Measurements from ENCODE around the gene ITGB3.

DNA sequence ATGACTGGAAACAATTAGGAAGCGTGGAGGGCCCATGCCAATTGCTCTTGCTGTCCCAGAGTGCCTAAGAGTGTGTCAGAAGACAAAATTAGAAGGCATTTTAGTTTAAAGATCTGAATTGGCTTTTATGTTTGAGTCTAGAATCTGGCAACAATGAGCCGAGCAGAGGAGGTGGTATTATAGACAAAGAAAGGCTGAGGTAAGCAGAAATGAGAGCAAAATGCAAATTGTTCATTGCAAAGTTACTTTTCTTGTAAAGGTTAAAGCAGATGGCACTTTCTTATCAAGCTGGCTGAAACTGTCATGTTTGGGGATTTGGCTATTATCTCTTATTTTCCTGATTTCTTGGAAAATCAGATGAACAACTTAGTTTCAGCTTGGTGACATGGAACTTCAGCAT, 41.2 kb upstream of the ITGB3 start:
- TF ChIP-seq POLR2A (IDR thresholded peaks at IDR 0.05): no peak
- TF ChIP-seq, protein P1, sequence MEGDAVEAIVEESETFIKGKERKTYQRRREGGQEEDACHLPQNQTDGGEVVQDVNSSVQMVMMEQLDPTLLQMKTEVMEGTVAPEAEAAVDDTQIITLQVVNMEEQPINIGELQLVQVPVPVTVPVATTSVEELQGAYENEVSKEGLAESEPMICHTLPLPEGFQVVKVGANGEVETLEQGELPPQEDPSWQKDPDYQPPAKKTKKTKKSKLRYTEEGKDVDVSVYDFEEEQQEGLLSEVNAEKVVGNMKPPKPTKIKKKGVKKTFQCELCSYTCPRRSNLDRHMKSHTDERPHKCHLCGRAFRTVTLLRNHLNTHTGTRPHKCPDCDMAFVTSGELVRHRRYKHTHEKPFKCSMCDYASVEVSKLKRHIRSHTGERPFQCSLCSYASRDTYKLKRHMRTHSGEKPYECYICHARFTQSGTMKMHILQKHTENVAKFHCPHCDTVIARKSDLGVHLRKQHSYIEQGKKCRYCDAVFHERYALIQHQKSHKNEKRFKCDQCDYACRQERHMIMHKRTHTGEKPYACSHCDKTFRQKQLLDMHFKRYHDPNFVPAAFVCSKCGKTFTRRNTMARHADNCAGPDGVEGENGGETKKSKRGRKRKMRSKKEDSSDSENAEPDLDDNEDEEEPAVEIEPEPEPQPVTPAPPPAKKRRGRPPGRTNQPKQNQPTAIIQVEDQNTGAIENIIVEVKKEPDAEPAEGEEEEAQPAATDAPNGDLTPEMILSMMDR (IDR thresholded peaks at IDR 0.05): no peak
